H1 (cell line): Measurements from ENCODE around the gene FAM76A.

ENCODE experiments used
- CBX5 ChIP-seq: fragments of 300-800, 300-1000 bp; sonication (generic); IDR thresholded peaks from 2 replicates; pipeline ENCODE4 v1.7.1; 2016; ENCODE audit warnings: antibody characterized with exemption, low read length, low read depth
- EGR1 ChIP-seq: IDR thresholded peaks from 2 replicates; pipeline ENCODE4 v1.6.1; 2011; ENCODE audit warnings: low read depth, low read length, borderline replicate concordance
- EP300 ChIP-seq, 2 experiments: IDR thresholded peaks; 1 replicate in 1 of 2; 2 replicates in 1 of 2; pipeline ENCODE4 v1.6.1; 2011 to 2012; ENCODE audit warnings: low read depth in 2 of 2, low read length in 2 of 2, mild to moderate bottlenecking in 2 of 2, borderline replicate concordance in 1 of 2, inconsistent platforms in 1 of 2, moderate library complexity in 1 of 2
- EZH2 ChIP-seq: fragments of 200-600 bp; sonication (generic); IDR thresholded peaks from 2 replicates; pipeline ENCODE4 v1.7.1; 2012; ENCODE audit warnings: low read depth, mild to moderate bottlenecking, moderate library complexity, low read length, inconsistent platforms; ENCODE audit not compliant: severe bottlenecking
- GTF2F1 ChIP-seq: IDR thresholded peaks from 2 replicates; pipeline ENCODE4 v1.6.1; 2012; ENCODE audit warnings: low read depth, low read length, improper control_type of control experiment, borderline replicate concordance
- JUN ChIP-seq: IDR thresholded peaks from 2 replicates; pipeline ENCODE4 v1.6.1; 2011; ENCODE audit warnings: low read depth, mild to moderate bottlenecking, improper control_type of control experiment, low read length
- POLR2A ChIP-seq, 2 experiments: IDR thresholded peaks; 1 replicate in 1 of 2; 2 replicates in 1 of 2; pipeline ENCODE4 v1.6.1; 2011; ENCODE audit warnings: low read depth in 2 of 2, low read length in 2 of 2, mild to moderate bottlenecking in 2 of 2; ENCODE audit errors: control extremely low read depth in 1 of 2
- RBBP5 ChIP-seq: IDR thresholded peaks from 2 replicates; pipeline ENCODE4 v1.7.1; 2012; ENCODE audit warnings: low read depth, mild to moderate bottlenecking, inconsistent platforms, low read length, moderate library complexity, borderline replicate concordance
- SUZ12 ChIP-seq: fragments of 200-600 bp; sonication (generic); IDR thresholded peaks from 2 replicates; pipeline ENCODE4 v1.6.1; 2012; ENCODE audit warnings: mild to moderate bottlenecking, inconsistent platforms, low read length, moderate library complexity, mixed read lengths
- TF ChIP-seq, protein P1 (sequence below), 3 experiments: IDR thresholded peaks; 1 replicate in 2 of 3; 2 replicates in 1 of 3; pipeline versions ENCODE4 v1.5.1 to v1.6.1; 2011; ENCODE audit warnings: low read length in 3 of 3, mild to moderate bottlenecking in 3 of 3, inconsistent platforms in 2 of 3, low read depth in 1 of 3, moderate library complexity in 1 of 3; ENCODE audit not compliant: insufficient read depth in 1 of 3; ENCODE audit errors: control extremely low read depth in 1 of 3

DNA sequence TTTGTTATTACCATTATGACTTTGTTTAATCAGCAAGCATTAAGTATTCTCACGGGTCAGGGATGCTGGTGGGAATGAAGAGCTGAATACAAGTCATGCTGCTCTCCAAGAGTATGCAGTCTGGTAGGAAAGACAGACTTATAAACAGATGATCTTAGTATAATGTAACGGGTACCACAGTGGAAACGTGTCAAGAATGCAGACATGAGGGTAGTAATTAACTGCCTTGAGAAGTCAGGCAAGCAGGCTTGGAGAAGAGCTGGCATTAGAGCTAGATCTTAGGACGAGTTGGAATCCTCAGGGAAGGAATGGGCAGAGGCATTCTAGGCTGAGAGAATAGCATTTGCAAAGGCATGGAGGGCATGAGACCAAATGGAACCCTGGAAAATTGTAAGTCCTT is 19.7 kb downstream of the FAM76A start:
- TF ChIP-seq SUZ12 (no peak), EP300 (IDR thresholded peaks at IDR 0.05; ENCODE audit: borderline replicate concordance in 1 of 2, low read depth in 2 of 2, low read length in 2 of 2) (no peak), GTF2F1 (no peak), EGR1 (no peak), RBBP5 (no peak), JUN (no peak), CBX5 (no peak), POLR2A (IDR thresholded peaks at IDR 0.05; ENCODE audit: control extremely low read depth in 1 of 2, low read depth in 2 of 2, low read length in 2 of 2) (no peak), EZH2 (no peak)
- TF ChIP-seq, protein P1, sequence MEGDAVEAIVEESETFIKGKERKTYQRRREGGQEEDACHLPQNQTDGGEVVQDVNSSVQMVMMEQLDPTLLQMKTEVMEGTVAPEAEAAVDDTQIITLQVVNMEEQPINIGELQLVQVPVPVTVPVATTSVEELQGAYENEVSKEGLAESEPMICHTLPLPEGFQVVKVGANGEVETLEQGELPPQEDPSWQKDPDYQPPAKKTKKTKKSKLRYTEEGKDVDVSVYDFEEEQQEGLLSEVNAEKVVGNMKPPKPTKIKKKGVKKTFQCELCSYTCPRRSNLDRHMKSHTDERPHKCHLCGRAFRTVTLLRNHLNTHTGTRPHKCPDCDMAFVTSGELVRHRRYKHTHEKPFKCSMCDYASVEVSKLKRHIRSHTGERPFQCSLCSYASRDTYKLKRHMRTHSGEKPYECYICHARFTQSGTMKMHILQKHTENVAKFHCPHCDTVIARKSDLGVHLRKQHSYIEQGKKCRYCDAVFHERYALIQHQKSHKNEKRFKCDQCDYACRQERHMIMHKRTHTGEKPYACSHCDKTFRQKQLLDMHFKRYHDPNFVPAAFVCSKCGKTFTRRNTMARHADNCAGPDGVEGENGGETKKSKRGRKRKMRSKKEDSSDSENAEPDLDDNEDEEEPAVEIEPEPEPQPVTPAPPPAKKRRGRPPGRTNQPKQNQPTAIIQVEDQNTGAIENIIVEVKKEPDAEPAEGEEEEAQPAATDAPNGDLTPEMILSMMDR (IDR thresholded peaks at IDR 0.05; ENCODE audit: control extremely low read depth in 1 of 3, insufficient read depth in 1 of 3, low read depth in 1 of 3, low read length in 3 of 3) = no peak
